Astrocyte (in vitro differentiated cells and primary cell): Measurements from ENCODE around the gene UCP2. TPM values are rescaled to one million over a fixed set of nuclear protein-coding genes. Genes with fewer than 3 reads are reported as not detected.

ENCODE experiments used
- DNase-seq: peaks from one replicate; pipeline ENCODE4 v3.0.0-alpha.2; 2010; ENCODE audit warnings: low read depth
- FAIRE-seq: peaks from 2 replicates; lab custom pipeline; 2011; peaks lifted over from hg19 to GRCh38; lab: Jason Lieb, UNC
- H2AFZ ChIP-seq: 2 replicates; pipeline ENCODE4 v1.6.0; 2012; ENCODE audit warnings: low read depth, low read length, inconsistent platforms
- H3K27ac ChIP-seq: 2 replicates; pipeline ENCODE4 v1.5.1; 2011; ENCODE audit warnings: low read depth, low read length, inconsistent platforms
- H3K27me3 ChIP-seq: 2 replicates; pipeline ENCODE4 v1.6.0; 2011; ENCODE audit warnings: low read length, inconsistent platforms; ENCODE audit not compliant: insufficient read depth
- H3K36me3 ChIP-seq: 2 replicates; pipeline ENCODE4 v1.5.1; 2011; ENCODE audit warnings: low read length, inconsistent platforms; ENCODE audit not compliant: insufficient read depth
- H3K4me1 ChIP-seq: 2 replicates; pipeline ENCODE4 v1.5.1; 2011; ENCODE audit warnings: low read length, inconsistent platforms; ENCODE audit not compliant: insufficient read depth
- H3K4me2 ChIP-seq: 2 replicates; pipeline ENCODE4 v1.6.0; 2012; ENCODE audit warnings: low read length, inconsistent platforms
- H3K4me3 ChIP-seq: 2 replicates; pipeline ENCODE4 v1.5.1; 2011; ENCODE audit warnings: low read depth, mild to moderate bottlenecking, low read length, inconsistent platforms; ENCODE audit not compliant: insufficient read depth
- H3K79me2 ChIP-seq: 2 replicates; pipeline ENCODE4 v1.6.0; 2012; ENCODE audit warnings: mild to moderate bottlenecking, low read length, inconsistent platforms; ENCODE audit not compliant: insufficient read depth
- H3K9ac ChIP-seq: 2 replicates; pipeline ENCODE4 v1.6.0; 2012; ENCODE audit warnings: mild to moderate bottlenecking, low read length, inconsistent platforms
- H3K9me3 ChIP-seq: 2 replicates; pipeline ENCODE4 v1.5.1; 2012; ENCODE audit warnings: low read depth, mild to moderate bottlenecking, low read length, inconsistent platforms; ENCODE audit not compliant: insufficient read depth
- H4K20me1 ChIP-seq: 2 replicates; pipeline ENCODE4 v1.6.0; 2012; ENCODE audit warnings: low read length, inconsistent platforms; ENCODE audit not compliant: insufficient read depth
- H3K27ac Mint-ChIP-seq: one replicate; pipeline ENCODE4 v1.8.0; 2021; ENCODE audit warnings: mild to moderate bottlenecking, mixed read lengths; ENCODE audit not compliant: unreplicated experiment
- H3K27me3 Mint-ChIP-seq: one replicate; pipeline ENCODE4 v1.8.0; 2021; ENCODE audit warnings: low read depth, mixed read lengths; ENCODE audit not compliant: unreplicated experiment
- H3K36me3 Mint-ChIP-seq: one replicate; pipeline ENCODE4 v1.8.0; 2021; ENCODE audit warnings: low read depth, mixed read lengths; ENCODE audit not compliant: unreplicated experiment
- H3K4me1 Mint-ChIP-seq: one replicate; pipeline ENCODE4 v1.8.0; 2021; ENCODE audit warnings: low read depth, mixed read lengths; ENCODE audit not compliant: unreplicated experiment
- H3K4me3 Mint-ChIP-seq: one replicate; pipeline ENCODE4 v1.8.0; 2021; ENCODE audit warnings: mild to moderate bottlenecking, moderate library complexity, mixed read lengths; ENCODE audit not compliant: unreplicated experiment
- H3K9me3 Mint-ChIP-seq: one replicate; pipeline ENCODE4 v1.8.0; 2021; ENCODE audit warnings: mild to moderate bottlenecking, mixed read lengths; ENCODE audit not compliant: unreplicated experiment
- EZH2 ChIP-seq: IDR thresholded peaks from 2 replicates; pipeline ENCODE4 v1.6.1; 2012; ENCODE audit warnings: mild to moderate bottlenecking, low read length, inconsistent platforms; ENCODE audit not compliant: insufficient read depth
- total RNA-seq: library from RNA; stranded (reverse); gene quantifications from 2 replicates; pipeline ENCODE4 v1.2.1, GENCODE V29; 2021
- TF ChIP-seq, protein P1 (sequence below): IDR thresholded peaks from 2 replicates; pipeline ENCODE4 v1.5.1; 2011; ENCODE audit warnings: low read depth, mild to moderate bottlenecking, inconsistent platforms, low read length, moderate library complexity; ENCODE audit not compliant: insufficient read depth

The UCP2 gene
- total RNA-seq, 1 donor from 2014 or later = 83.0 TPM

DNA sequence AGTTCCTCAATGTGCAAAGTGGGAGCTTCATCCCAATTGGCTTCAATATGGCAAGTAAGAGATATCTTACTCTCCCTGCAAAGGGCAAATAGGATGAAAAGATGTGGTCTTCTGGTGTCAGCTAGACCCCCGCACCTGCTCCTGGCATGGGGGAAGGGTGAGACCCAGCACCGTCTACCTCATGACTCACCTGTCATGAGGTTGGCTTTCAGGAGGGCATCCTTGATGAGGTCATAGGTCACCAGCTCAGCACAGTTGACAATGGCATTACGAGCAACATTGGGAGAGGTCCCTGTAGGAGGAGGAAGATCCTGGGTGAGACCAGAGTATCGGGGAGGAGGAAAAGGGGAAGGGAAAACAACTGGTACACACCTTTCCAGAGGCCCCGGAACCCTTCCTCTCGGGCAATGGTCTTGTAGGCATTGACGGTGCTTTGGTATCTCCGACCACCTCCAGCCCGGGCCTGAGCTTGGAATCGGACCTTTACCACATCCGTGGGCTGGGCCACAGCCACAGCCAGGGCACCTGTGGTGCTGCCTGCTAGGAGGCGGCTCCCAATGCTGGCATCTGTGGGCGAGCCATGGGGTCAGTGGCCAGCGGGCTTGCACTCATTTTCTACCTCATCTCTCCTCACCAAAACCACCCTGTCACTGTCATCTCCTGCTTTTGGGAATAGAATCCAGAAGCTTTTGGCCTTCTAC is 6.0 kb downstream of the UCP2 start:
- Histone ChIP-seq H4K20me1 (peaks cover 2% of the 10 kb centered on the region), H3K9ac (no peak overlapping the region), H3K36me3 (peaks cover 2% of the 10 kb centered on the region), H3K27me3 (no peaks in the 10 kb centered on the region), H3K9me3 (no peaks in the 10 kb centered on the region), H3K4me1 (no peaks in the 10 kb centered on the region), H3K4me3 (no peak overlapping the region), H3K27ac (no peak overlapping the region), H2AFZ (no peak overlapping the region), H3K4me2 (no peak overlapping the region), H3K79me2 (no peaks in the 10 kb centered on the region)
- Mint-ChIP-seq H3K4me3 (no peak overlapping the region), H3K27ac (no peak overlapping the region), H3K9me3 (no peaks in the 10 kb centered on the region), H3K4me1 (peaks cover 28% of the 10 kb centered on the region), H3K27me3 (no peaks in the 10 kb centered on the region), H3K36me3 (peaks cover 39% of the 10 kb centered on the region)
- FAIRE-seq (no peak), DNase-seq (no peak)
- TF ChIP-seq, protein P1, sequence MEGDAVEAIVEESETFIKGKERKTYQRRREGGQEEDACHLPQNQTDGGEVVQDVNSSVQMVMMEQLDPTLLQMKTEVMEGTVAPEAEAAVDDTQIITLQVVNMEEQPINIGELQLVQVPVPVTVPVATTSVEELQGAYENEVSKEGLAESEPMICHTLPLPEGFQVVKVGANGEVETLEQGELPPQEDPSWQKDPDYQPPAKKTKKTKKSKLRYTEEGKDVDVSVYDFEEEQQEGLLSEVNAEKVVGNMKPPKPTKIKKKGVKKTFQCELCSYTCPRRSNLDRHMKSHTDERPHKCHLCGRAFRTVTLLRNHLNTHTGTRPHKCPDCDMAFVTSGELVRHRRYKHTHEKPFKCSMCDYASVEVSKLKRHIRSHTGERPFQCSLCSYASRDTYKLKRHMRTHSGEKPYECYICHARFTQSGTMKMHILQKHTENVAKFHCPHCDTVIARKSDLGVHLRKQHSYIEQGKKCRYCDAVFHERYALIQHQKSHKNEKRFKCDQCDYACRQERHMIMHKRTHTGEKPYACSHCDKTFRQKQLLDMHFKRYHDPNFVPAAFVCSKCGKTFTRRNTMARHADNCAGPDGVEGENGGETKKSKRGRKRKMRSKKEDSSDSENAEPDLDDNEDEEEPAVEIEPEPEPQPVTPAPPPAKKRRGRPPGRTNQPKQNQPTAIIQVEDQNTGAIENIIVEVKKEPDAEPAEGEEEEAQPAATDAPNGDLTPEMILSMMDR = no peak
- TF ChIP-seq EZH2 = no peak

DNA sequence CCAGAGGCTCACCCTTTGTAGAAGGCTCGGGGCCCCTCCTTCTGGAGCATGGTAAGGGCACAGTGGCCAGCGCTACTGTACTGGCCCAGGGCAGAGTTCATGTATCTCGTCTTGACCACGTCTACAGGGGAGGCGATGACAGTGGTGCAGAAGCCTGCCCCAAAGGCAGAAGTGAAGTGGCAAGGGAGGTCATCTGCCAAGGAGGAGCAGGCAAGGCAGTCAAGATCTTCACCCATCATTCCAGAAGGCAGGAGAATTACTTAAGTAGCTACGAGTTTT is 7.2 kb downstream of the UCP2 start:
- Mint-ChIP-seq H3K4me3 (no peak overlapping the region), H3K4me1 (peaks cover 18% of the 10 kb centered on the region), H3K27me3 (no peaks in the 10 kb centered on the region), H3K27ac (no peak overlapping the region), H3K36me3 (peaks cover 40% of the 10 kb centered on the region), H3K9me3 (no peaks in the 10 kb centered on the region)
- Histone ChIP-seq H3K9me3 (no peaks in the 10 kb centered on the region), H3K27me3 (no peaks in the 10 kb centered on the region), H3K4me3 (no peak overlapping the region), H3K4me1 (no peaks in the 10 kb centered on the region), H3K27ac (no peak overlapping the region), H3K4me2 (no peak overlapping the region), H3K79me2 (no peaks in the 10 kb centered on the region), H3K36me3 (peaks cover 2% of the 10 kb centered on the region), H4K20me1 (no peaks in the 10 kb centered on the region), H2AFZ (no peak overlapping the region), H3K9ac (no peak overlapping the region)
- TF ChIP-seq, protein P1 = no peak
- no peak for TF ChIP-seq EZH2
- FAIRE-seq (no peak), DNase-seq (no peak)
